CD4-positive, alpha-beta T cell treated with Interleukin-15 for 4 hours (primary cell): ENCODE measurements around the gene MECR.
"Not testable (repeated sequence)": the region's sequence is repeated elsewhere in the genome, so short reads cannot be mapped to it uniquely, and the experiment has no call there.

Experiments used
- DNase-seq: peaks from one replicate; pipeline ENCODE4 v3.0.0-alpha.2; 2020; ENCODE audit warnings: low spot score

MECR gene

DNA sequence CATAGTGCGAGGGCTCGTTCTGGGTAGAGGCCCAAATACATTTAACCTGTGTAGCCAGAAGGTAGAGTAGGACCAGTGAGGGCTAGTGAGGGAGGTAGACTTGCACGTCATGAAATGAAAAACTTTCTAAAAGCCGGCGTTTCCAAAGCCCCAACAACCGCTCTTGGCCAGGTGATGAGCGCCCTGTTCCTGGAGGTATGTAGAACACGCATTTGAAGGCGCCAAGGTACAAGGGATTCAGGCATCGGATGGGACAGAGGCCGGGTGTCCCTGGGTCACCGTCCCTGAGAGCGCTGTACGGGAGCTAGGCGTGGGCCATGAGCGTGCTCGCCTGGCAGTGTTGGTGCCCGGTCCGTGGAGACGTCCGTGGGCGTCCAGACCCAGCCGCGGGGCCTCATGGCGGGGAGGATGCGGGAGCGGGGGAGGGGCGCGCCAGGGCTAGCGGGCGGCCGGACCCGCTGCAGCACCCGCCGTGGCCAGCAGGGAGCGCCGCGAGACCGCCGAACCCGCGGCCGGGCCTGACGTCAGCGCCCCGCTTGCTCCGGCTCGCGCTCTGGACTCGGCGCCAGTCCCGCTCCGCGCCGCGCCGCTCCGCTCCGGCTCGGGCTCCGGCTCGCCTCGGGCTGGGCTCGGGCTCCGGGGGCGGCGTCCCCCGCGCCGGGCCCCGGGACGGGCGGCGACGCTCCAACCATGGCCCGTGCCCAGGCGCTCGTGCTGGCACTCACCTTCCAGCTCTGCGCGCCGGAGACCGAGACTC is 5.4 kb upstream of the MECR start, which contains the start of gene PTPRU:
Gene PTPRU (plus strand): TSS at position 568 of the 757 bp plus-strand sequence. CDS start 123 bp downstream, at position 691.
- DNase-seq = peak; percentile 70

DNA sequence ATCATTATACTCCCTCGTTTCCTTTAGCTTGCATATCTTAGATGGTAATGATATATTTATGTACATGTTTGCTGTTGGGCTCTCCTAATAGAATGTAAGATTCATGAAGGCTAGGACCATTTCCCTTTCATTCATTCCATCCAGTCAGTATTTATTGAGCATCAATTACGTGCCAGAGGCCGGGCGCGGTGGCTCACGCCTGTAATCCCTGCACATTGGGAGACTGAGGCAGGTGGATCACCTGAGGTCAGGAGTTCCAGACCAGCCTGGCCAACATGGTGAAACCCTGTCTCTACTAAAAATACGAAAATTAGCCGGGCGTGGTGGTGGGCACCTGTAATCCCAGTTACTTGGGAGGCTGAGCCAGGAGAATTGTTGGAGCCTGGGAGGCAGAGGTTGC is 4.1 kb upstream of the MECR start:
- not testable (repeated sequence) for DNase-seq

DNA sequence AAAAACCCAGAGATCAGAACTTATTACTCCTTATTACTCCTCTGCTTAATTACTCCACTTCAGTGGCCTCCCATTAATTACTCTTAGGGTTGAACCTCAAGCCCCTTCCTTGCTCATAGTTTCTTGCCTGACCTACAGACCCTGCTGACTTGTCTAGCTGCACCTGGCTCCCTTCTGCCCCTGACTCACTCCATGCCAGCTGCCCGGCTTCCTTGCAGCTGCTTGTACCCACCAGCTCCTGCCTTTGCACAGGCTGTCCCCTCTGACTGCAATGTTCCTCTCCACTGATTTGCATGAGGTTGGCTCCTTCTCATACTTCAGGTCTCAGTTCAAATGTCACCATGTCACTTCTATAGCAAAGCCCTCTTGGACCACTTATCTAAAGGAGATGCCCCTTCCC is 3.7 kb upstream of the MECR start:
- DNase-seq = no peak

DNA sequence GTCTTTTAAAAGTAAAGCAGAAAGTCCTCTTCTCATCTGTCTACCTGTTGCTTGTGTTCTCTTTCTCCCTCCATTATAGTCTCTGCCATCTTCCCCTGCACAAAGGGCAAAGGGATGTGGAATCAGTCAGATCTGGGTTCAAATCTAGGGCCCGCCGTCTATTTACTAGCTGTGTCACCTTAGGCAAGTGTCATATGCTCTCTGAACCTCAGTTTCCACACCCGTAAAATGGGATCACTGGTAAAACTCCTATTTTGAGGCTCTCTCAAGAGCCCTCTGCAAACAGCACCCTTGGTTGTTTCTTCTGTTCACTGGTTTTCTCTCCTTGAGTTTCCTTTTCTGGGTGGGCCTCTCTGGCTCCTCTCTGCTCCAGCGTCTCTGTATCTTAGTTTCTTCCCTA is 3.0 kb upstream of the MECR start:
- DNase-seq = no peak

DNA sequence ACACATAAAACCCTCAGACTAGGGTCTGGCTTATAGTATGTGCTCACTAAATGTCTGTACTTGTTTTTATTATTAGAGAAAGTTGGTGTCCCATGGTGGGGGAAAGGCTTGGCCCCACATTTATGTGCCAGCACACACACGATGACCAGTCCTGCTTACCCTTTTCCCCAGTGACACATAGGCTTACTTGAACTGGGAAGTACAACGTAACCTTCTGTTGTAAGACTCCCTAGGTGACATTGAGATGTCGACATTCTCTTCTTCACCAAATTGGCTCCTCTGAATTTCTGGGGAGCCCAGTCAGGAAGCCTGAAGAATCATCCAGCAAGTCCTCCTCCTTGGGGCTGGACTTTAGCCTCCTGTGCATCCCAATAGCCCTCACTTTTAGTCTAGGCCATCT is 1.7 kb upstream of the MECR start:
- DNase-seq = no peak

DNA sequence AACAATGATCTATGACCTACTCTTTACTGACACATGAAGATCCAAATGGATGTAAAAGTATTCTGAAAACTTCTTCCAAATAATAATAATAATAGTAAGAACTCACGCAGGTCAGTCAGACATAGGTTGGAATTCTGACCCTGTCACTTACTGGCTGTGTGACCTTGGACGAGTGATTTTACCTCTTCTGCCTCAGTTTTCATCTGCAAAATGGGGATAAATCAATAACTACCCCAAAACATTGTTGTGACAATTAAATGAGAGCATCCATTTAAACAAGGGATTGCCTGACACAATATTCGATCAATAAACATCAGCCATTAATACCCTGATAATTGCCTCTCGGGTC is 556 bp downstream of the MECR start:
- DNase-seq = no peak

DNA sequence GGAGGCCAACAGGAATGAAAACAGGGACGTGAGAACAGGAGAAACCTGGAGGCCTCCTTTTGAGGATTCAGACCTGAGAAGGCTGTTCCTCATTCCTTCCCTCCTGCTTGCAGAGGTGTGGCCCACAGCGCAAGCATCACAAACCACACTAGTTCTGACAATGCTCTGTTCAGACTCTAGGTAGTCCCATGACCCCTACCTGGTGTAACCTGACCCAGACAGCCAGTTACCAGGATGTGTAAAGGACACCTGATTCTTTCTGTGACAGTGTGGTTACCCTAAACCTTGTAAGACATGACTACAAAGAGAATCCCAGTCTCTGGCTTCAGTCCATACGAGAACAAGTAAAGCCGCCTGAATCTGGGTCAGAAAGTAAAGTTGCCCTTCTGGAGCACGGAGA is 3.2 kb downstream of the MECR start:
- no peak for DNase-seq

DNA sequence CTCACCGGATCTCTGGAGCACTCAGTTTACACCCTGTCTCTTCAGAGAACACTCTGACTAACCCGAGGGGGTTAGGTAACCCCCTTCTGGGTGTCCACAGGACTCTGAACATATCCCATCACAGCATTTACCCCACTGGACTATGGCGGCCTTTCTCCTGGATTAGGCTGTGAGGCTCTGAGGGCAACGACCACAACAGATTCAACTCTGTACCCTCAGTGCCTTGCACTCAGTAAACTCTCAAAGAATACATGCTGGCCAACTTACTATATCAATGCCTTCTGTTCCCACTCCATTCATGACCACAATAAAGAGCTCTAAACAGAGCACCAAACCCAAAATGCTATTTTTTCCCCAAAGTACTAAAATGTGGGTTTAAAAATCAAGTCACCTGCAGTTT is 5.4 kb downstream of the MECR start:
- DNase-seq = no peak

DNA sequence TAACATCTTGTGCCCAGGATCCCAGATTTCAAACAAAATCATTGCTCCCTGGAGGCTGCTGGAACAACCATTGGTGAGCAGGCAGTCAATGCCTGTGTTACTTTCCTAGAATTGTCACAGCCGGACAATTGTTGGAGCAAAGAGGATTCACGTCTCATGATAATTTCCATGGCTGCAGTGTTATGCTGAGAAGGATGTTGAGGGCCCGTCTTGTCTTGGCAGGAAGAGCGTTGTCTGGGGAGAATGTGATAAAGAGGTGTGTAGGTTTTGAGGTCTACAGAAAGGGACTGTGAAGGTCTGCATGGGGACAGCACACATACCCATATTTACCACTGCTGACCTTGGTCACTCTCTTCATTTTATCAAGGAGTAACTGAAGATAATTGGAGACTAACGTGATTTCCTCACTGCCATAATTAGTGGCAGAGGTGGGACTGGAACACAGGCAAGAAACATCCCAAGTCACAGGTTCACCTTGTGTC is 6.3 kb downstream of the MECR start:
- DNase-seq = no peak

DNA sequence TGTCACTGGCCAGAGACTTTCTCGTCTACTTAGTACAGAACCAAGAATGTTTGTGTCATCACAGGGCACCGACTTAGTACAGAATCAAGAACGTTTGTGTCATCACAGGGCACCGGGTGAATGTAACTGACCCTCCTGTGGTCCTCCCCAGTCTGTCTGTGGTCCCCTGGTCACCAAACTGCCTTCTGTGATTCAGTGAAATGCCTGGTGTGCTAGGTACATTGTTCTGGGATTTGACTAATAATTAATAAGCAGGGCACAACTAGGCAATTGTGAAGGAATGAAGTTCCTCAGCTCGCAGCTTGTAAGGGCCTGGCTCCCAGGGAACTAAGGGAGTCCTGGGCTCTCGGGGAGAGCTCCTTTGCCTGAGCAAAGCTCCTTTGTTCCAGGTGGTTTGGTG is 7.2 kb downstream of the MECR start:
- no peak for DNase-seq

DNA sequence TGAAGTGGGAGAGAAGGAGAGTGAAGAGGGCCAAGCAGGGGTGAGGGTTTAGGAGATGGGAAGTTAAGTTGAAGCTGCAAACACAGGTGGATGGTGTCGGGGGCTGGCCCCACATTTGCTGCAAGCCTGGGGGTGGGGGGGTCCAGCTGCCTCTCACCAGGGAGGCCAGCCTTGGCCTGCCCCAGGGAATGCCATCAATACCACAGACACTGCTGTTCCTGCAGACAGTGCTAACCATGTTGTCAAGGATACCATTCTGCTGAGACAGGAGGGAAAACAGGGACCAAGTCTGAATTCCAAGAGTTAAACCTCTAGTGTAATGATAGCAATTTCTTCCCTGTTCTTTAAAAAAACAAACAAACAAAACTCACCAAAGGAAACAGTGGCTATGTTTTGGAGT is 8.0 kb downstream of the MECR start:
- DNase-seq = no peak

DNA sequence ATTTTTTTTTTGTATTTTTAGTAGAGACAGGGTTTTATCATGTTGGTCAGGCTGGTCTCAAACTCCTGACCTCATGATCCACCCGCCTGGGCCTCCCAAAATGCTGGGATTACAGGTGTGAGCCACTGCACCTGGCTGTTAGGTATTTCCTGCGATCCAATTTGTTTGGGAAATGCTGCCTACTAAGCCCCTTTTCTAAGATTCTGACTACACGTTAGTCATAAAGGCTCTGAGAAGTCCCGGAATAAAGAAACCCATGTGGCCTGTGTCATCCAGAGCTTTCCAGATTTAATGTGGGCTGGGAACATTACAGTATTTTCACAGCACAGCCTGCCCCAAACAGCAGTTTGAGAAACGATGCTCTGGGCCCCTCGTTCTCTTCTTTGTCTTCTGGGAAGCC is 8.5 kb downstream of the MECR start:
- not testable (repeated sequence) for DNase-seq

DNA sequence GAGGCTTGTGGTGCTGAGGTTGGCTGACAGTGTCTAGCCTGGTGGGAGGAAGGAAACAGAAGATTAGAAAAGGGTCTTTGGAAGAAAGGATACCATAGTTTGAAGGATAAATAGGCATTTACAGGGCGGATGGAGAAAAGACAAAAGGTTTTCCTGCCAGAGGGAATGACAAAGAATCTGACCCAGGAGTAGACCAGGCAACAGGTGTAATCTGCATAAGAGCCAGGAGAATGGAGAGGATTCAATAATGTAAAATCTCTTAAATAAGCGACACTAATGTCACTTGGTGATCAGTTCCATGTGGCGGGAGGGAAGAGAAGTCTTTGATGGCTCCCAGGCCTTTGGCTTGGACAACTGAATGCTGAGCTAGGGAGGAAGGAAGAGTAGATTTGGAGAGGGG is 9.4 kb downstream of the MECR start:
- DNase-seq = no peak

DNA sequence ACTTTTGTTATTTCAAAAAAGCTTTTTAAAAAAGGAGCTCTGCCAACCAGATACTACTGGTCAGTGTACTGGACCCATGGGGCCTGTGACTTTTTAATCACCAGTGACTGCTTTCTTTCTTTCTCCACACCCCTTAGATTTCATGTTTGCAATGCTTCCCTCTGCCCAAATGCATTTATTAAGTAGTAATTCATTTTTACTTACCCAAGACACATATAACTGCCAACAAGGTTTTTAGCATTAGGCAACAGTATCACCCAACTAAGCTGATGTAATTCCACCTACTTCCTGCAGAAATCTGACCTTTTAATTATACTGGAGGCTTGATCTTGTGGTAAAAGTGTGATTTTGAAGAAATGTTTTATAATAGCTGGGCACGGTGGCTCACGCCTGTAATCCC is 12.5 kb downstream of the MECR start:
- no peak for DNase-seq

DNA sequence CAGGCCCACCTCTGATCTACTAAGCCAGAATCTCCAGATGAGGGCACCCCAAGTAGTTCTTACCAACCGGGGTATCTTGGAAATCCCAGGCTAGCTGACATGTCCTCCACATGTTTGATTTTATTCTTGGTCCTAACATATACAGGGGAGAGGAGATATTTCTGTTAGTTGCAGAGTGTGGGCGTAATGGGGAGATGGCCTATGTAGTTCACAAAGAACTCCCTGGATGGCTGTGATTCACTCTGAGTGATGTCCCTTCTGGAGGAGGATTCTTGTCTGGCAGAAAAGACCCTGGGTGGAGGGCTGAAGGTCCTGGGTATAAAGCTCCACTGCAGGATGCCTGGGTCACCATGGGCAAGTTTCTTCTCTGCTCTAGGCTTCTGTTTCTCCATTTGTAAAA is 13.1 kb downstream of the MECR start:
- DNase-seq = no peak

DNA sequence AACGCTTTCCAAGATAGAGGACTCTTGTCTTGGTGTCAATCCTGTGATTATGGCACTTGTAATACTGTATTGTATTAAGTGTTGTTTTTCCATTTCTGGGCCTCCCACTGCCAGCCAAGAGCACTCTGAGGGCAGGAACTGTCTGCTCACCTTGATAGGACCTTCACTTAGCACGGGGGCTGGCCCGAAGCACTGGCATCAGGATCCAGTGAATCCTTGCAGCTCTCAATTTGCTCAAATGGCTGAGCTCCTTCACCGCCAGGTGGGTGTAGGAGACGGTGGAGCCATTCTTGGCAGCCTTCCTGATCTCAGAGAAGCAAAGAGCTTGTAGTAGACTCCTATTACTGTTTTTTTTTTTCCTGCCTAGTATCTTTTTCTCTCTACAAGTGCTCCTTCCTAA is 17.7 kb downstream of the MECR start:
- no peak for DNase-seq

DNA sequence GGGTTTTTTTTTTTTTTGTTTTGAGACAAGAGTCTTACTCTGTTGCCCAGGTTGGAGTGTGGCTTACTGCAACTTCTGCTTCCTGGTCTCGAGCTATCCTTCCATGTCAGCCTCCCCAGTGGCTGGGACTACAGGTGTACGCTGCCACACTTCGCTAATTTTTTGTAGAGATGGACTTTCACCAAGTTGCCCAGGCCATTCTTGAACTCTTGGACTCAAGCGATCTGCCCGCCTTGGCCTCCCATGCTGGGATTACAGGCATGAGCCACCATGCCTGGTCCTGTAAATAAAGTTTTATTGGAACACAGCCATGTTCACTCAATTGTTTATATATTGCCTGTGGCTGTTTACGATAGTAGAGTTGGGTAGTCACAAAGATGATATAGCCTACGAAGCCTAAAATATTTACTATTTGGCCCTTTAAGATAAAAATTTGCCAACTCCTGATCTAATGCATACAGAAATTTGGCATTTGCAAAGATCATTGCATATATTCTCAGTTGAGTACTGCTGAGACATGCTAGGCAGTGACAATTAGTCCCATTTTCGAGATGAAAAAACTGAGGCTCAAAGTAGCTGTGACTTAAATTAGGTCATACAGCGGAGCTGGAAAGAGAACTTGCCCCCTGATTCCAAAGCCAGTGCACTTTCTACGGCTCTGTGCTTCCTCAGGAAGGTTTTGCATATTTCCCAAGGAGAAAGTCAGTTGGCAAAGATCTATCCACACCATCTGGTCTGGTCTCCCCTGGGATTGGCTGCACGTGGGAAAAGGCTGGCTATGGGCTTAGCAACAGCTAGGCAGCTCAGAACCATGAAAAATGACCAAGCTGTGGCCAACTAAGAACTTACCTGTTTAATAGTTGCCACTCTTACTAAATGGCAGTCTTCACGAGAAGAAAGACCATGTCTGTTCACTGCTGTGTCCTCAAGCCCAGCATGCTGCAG is 19.4 kb downstream of the MECR start:
- DNase-seq = no peak

DNA sequence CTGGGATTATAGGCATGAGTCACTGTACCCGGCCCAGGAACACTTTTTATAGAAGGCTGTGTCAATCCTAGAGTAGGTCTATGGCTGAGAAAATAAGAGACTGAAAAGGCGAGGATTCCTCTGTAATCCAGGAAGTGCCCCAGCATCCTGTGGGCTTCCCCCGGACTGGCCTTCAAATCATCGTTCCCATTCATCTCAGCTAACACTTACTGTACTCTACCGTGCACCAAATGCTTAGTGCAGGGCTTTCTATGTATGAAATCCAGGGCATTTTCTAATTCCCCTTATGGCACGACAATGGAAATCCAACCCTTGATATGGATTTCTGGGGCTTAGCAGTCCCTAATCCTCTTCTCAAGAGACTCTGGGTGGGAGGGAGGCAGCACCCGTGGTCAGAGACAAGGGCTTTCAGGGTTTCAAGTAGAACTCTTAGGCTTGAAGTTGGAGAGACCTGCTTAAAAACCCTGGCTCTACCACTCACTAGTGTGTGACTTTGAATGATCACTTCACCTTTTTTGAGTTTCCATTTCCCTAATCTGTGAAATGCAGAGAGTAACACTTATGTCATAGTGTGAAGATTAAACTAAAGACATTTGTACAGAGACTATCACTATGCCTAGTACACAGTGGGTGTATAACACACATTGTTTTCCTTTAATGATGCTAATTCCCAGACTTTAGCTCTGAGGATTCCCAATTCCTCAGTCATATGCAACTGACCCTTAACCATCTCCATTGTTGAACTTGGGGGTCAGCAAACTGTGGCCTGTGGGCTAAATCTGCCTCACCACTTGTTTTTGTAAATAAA is 20.3 kb downstream of the MECR start:
- no peak for DNase-seq

DNA sequence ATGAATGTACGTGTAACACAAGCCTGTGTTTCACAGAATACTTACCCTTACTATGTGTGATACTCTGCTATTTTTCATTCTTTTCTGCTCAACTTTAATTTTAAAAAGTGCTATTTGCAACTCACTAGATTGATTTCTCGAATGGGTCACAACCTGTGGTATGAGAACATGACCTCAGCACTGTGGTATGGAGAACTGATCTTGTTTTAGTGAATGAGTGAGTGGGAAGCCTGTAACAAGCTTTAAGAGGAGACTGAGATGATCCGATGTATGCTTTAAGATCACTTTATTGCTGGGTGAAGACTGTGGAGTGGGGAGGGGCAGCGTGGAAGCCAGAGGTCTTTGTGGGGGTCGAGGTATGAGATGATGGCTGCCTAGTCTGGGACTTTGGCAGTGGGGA is 21.6 kb downstream of the MECR start:
- no peak for DNase-seq

DNA sequence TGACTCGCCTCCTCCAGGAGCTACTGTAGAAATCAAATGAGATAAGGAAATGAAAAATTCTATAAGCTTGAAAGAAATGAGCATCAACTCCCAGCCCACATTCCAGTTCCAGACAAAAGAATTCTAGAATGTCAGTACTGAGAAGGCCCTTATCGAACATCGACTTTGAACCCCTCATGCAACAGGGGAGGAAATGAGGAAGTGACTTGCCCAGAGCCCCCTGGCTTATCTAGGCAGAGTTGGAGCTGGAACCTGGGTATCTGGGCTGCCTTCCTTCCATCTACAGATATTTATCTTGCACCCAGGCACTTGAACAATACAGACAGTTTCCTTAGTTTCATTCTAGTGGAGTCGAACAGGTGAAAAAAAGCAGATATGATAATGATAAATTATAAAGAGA is 22.3 kb downstream of the MECR start:
- no peak for DNase-seq

DNA sequence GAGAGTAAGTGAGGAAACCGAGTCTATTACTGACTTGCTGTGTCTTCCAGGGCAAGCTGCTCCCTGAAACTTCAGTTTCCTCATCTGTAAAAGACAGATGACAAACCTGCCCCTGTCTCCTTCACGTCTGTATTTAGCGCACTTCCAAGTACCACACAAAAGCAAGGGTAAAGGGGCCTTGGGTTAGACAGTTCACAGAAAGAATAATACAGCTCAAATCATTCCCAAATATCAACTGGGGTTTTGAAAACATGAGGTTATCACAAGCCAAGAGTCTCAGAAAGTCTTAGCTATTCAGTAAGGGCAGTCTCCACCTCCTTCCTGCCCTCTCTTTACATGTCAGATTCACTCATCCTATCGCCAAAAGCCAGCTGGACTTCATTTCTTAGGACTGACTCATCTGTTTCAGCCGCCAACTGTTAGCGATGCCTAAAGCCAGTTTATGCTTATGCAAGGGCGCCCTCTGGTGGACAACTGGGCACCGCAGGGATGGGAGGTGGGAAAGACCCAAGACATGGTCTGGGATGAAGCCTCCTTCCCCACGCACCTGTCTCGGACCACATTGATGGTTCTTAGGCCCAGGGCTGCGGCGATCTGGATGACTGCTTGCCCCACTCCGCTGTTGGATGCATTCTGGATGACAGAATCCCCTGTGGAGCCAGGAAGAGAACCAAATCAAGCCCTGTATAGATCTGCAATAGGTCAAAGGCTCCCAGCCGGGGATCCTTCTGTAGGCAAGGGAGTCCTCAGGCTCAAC is 28.0 kb downstream of the MECR start:
- peak; percentile 88 for DNase-seq

DNA sequence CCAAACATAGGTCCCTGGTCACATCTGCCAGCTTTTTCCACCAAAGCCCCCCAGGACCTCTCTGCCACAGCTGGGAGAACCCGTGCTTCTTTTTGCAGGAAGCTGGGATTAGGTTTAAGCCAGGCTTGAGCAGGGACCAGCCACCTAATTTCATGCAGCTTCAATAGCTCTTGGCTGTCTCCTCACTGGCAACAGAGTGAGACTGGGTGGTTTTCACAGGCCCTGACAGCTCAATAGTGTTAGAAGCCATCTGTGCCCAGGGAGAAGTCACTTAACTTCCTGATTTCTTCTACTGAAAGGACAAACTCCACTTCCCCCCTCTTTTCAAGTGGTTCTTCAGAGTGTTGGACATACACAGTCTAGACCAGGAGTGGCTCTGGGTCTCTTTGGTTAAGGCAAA is 28.7 kb downstream of the MECR start:
- no peak for DNase-seq
